GM18505 (cell line): ENCODE measurements around the gene SH2D6.
"Not testable (repeated sequence)": the region's sequence is repeated elsewhere in the genome, so short reads cannot be mapped to it uniquely, and the experiment has no call there.

Experiments used
- ATAC-seq: cut with Tn5 transposase; IDR thresholded peaks from one replicate; pipeline ENCODE4 v1.9.1; 2021; ENCODE audit not compliant: unreplicated experiment
- POLR2A ChIP-seq: IDR thresholded peaks from 4 replicates; pipeline ENCODE4 v1.6.1; 2011; ENCODE audit warnings: borderline replicate concordance; ENCODE audit not compliant: insufficient read depth, insufficient read length; ENCODE audit errors: extremely low read depth

Gene SH2D6

GRCh38 chr2:85434696-85435095, 16.2 kb downstream of the SH2D6 start:
- TF ChIP-seq POLR2A, result no peak
- ATAC-seq, result no peak

GRCh38 chr2:85435220-85435958, 16.9 kb downstream of the SH2D6 start:
- ATAC-seq, result no peak
- TF ChIP-seq POLR2A, result no peak

GRCh38 chr2:85435981-85436835, 17.7 kb downstream of the SH2D6 start:
- no peak for ATAC-seq
- TF ChIP-seq POLR2A, result no peak

GRCh38 chr2:85436836-85437487, 18.4 kb downstream of the SH2D6 start:
- ATAC-seq, result no peak

GRCh38 chr2:85437488-85438200, 19.1 kb downstream of the SH2D6 start:
- TF ChIP-seq POLR2A, result peak; percentile 74
- ATAC-seq, result peak; percentile 82

More at GRCh38 chr2:85436836-85437487, 18.4 kb downstream of the SH2D6 start:
- TF ChIP-seq POLR2A, result no peak

GRCh38 chr2:85438201-85439024, 19.9 kb downstream of the SH2D6 start:
- TF ChIP-seq POLR2A, result no peak
- ATAC-seq, result no peak

- no peak for ATAC-seq
- no peak for TF ChIP-seq POLR2A
Observed at GRCh38 chr2:85439025-85439472, 20.5 kb downstream of the SH2D6 start.

GRCh38 chr2:85439569-85439968, 21.1 kb downstream of the SH2D6 start:
- not testable (repeated sequence) for ATAC-seq

- TF ChIP-seq POLR2A, result no peak
- ATAC-seq, result no peak
Observed at GRCh38 chr2:85439986-85440385, 21.5 kb downstream of the SH2D6 start.

GRCh38 chr2:85440729-85441128, 22.2 kb downstream of the SH2D6 start:
- no peak for ATAC-seq
- TF ChIP-seq POLR2A, result no peak

GRCh38 chr2:85441864-85442263, 23.4 kb downstream of the SH2D6 start:
- no peak for ATAC-seq

GRCh38 chr2:85444629-85445172, 26.2 kb downstream of the SH2D6 start:
- no peak for ATAC-seq
- TF ChIP-seq POLR2A, result no peak

More at GRCh38 chr2:85441864-85442263, 23.4 kb downstream of the SH2D6 start:
- no peak for TF ChIP-seq POLR2A
